Fibroblast of skin of back (primary cell): ENCODE data around the gene SPEF2. TPM values are rescaled to one million over a fixed set of nuclear protein-coding genes. Genes with fewer than 3 reads are reported as not detected.
A peak's percentile ranks its signal among the peaks of the same experiment; 100 is the strongest.

Experiments
- DNase-seq: peaks from one replicate; pipeline ENCODE4 v3.0.0-alpha.2; 2013
- polyA plus RNA-seq, 2 experiments: library from polyadenylated mRNA; unstranded; fragments of 120-200 nt; gene quantifications; one replicate each; pipeline ENCODE4 v1.2.1, GENCODE V29; 2013; ENCODE audit not compliant: insufficient read length in 2 of 2

SPEF2 gene
- 2.0 TPM for polyA plus RNA-seq (2013, experiment 1 of 2; ENCODE audit: insufficient read length)
- polyA plus RNA-seq (2013, experiment 2 of 2; ENCODE audit: insufficient read length), result 2.2 TPM

GRCh38 chr5:35617435-35618303, at the start of gene SPEF2:
Gene SPEF2 (plus strand): TSS chr5:35617863. CDS start chr5:35617998, 135 bp downstream.
- peak; percentile 92 for DNase-seq

DNA sequence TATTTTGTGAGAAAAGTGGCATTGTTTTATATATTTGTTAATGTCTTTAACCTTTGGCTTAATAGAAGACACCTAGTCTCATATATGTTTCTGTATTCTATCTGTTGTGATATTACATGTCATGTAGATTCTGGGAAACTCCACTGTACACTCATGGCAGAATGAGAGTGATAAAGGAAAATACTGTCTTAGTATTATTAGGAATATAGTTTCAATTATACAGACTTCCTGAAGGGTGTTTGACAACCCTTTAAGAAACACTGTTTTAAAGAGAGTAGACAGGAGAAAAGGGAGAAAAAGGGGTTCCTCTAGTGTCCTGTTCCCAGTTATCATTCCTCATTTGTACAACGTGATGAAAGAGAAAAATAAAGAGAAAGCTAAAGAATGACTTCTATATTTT, 42.1 kb upstream of the SPEF2 start:
- DNase-seq, result no peak

DNA sequence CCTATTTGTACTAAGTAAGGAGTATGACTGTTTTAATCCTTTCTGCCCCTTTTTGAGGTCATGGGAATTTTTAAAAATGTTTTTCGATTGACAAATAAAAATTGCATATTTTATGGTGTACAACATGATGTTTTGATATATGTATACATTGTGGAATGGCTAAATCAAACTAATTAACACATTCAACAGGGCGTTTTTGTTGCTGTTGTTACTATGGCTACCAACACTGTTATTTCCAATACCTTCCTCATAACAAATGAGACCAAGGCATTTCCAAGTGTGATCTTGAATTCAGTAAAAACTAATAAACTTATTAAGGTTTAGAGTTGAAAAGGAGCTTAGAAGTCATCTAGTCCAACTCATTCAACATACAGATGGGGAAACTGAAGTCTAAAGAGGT, 30.2 kb upstream of the SPEF2 start:
- no peak for DNase-seq

GRCh38 chr5:35593338-35593737, 24.3 kb upstream of the SPEF2 start:
- no peak for DNase-seq

DNA sequence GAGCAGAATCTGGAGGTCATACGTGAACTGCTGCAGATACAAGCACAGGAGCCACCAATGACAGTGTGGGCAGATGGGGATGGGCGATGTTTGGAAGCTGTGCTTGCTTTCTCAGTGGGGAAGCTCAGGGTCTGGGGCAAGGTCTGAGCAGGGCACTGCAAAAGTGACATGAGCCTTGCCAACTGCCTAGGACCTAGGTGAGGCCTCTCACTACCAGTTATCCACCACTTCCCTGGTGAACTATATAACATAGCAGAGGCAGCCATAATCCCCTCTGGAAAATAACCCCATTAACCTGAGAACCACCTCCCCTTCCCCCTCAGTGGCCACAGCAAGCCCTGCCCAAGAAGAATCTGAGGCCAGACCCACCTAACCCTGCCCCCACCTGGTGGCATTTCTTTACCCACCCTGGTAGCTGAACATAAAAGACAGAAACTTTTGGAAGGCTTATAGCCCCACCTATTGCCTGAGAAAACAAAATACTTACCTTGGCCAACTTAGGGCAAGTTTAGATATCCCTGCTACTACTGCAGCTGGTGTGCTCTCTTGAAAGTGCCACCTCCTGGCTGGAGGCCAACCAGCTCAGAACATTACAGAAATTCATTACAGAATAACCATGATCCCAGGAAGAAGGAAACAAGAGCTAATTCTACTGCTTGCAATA, 18.8 kb upstream of the SPEF2 start:
- no peak for DNase-seq

DNA sequence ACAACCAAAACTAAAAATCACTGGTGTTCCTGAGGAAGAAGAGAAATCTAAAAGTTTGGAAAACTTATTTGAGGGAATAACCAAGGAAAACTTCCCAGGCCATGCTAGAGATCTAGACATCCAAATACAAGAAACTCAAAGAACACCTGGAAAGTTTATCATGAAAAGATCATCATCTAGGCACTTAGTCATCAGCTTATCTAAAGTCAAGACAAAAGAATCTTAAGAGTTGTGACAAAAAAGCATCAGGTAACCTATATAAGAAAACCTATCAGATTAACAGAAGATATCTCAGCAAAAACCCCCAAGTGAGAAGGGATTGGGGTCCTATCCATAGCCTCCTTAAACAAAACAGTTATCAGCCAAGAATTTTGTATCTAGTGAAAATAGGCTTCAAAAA, 17.1 kb upstream of the SPEF2 start:
- DNase-seq, result no peak

GRCh38 chr5:35608881-35609779, 8.5 kb upstream of the SPEF2 start:
- DNase-seq, result no peak

GRCh38 chr5:35617060-35617434, 616 bp upstream of the SPEF2 start:
- no peak for DNase-seq

DNA sequence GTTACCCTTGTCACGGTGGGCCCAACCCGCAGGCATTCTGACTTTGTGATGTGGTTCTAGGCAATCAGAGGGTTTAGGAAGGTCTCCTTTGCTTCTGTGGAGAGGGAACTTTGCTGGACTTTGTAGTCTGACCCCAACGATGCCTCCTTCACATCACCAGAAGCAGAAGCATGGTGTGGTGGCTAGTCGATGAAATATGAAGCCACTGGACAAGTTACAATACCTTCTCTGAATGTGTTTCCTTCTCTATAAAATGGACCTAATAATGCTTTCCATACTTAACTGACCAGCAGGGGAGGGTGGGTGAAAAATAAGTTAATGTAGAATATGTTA, 607 bp downstream of the SPEF2 start:
- DNase-seq, result no peak

- peak; percentile 3 for DNase-seq
Observed at GRCh38 chr5:35618781-35619180, 1.1 kb downstream of the SPEF2 start.

GRCh38 chr5:35622974-35623373, 5.3 kb downstream of the SPEF2 start:
- no peak for DNase-seq

GRCh38 chr5:35623991-35624390, 6.3 kb downstream of the SPEF2 start:
- no peak for DNase-seq

- peak; percentile 44 for DNase-seq
Observed at GRCh38 chr5:35626108-35626507, 8.4 kb downstream of the SPEF2 start.

GRCh38 chr5:35626553-35626952, 8.9 kb downstream of the SPEF2 start:
- DNase-seq, result no peak

- DNase-seq, result no peak
Observed at GRCh38 chr5:35634326-35634725, 16.7 kb downstream of the SPEF2 start.

GRCh38 chr5:35640623-35641022, 23.0 kb downstream of the SPEF2 start:
- DNase-seq, result no peak

GRCh38 chr5:35644543-35644942, 26.9 kb downstream of the SPEF2 start:
- DNase-seq, result no peak

- no peak for DNase-seq
Observed at GRCh38 chr5:35647128-35647527, 29.5 kb downstream of the SPEF2 start.

- DNase-seq, result no peak
Observed at GRCh38 chr5:35647712-35648111, 30.0 kb downstream of the SPEF2 start.

GRCh38 chr5:35651002-35651756, 33.5 kb downstream of the SPEF2 start:
- peak; percentile 46 for DNase-seq

GRCh38 chr5:35656721-35657120, 39.1 kb downstream of the SPEF2 start:
- DNase-seq, result peak; percentile 61

DNA sequence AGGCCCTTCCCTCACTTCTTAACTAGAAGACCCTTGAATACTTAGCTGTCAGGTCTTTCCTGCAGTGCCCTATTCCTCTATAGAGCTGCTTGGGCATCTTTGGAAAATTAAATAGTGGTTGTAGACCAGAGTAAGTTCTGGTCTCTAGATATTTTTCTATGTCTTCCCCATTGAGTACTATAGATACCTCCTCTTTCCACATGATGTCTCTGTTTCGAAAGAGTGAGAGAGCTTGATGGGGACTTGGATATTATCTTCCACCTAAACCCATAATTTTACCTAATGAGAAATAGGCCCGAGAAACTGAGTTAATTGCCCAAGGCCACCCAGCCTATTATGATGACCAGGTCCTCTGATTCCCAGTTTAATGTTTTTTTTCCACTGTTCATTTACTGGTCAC, 40.2 kb downstream of the SPEF2 start:
- DNase-seq, result no peak
